SK-N-SH (cell line): Measurements from ENCODE around the gene NBPF4.
"Not testable (repeated sequence)": the region's sequence is repeated elsewhere in the genome, so short reads cannot be mapped to it uniquely, and the experiment has no call there.

ENCODE experiments used
- EP300 ChIP-seq, 2 experiments: IDR thresholded peaks; 2 replicates each; pipeline versions ENCODE4 v1.4.0 to v1.6.1; 2012; ENCODE audit warnings: borderline replicate concordance in 1 of 2, low read depth in 1 of 2, low read length in 1 of 2
- EZH2phosphoT487 ChIP-seq: fragments of 200-600 bp; sonication (generic); IDR thresholded peaks from 2 replicates; pipeline ENCODE4 v1.6.1; 2017; ENCODE audit warnings: low read depth, mixed run types, mild to moderate bottlenecking, antibody characterized with exemption, moderate library complexity, borderline replicate concordance
- FOXJ3 ChIP-seq: sonication (generic); formaldehyde crosslinking; IDR thresholded peaks from 2 replicates; pipeline ENCODE4 v1.5.1; 2020; ENCODE audit warnings: mild to moderate bottlenecking, missing genetic modification reagents
- FOXM1 ChIP-seq: IDR thresholded peaks from 2 replicates; pipeline ENCODE4 v1.4.0; 2012; ENCODE audit warnings: low read depth, mild to moderate bottlenecking
- GABPA ChIP-seq: IDR thresholded peaks from 2 replicates; pipeline ENCODE4 v1.4.0; 2012; ENCODE audit warnings: low read depth, mild to moderate bottlenecking
- TAF1 ChIP-seq: IDR thresholded peaks from 2 replicates; pipeline ENCODE4 v1.6.1; 2012; ENCODE audit warnings: low read depth, mild to moderate bottlenecking, low read length, moderate library complexity, borderline replicate concordance
- YY1 ChIP-seq: IDR thresholded peaks from 2 replicates; pipeline ENCODE4 v1.4.0; 2012; ENCODE audit warnings: low read depth, mild to moderate bottlenecking
- TF ChIP-seq, protein P1 (sequence below): fragments of 200-600 bp; sonication (generic); IDR thresholded peaks from 2 replicates; pipeline ENCODE4 v1.6.1; 2017; ENCODE audit warnings: antibody characterized with exemption, mild to moderate bottlenecking, moderate library complexity

- TF ChIP-seq TAF1; FOXJ3 (CRISPR knock-in tag); FOXM1; GABPA; EZH2phosphoT487; EP300 (IDR thresholded peaks at IDR 0.05; ENCODE audit: borderline replicate concordance in 1 of 2, low read depth in 1 of 2, low read length in 1 of 2); YY1: not testable (repeated sequence)
- TF ChIP-seq, protein P1, sequence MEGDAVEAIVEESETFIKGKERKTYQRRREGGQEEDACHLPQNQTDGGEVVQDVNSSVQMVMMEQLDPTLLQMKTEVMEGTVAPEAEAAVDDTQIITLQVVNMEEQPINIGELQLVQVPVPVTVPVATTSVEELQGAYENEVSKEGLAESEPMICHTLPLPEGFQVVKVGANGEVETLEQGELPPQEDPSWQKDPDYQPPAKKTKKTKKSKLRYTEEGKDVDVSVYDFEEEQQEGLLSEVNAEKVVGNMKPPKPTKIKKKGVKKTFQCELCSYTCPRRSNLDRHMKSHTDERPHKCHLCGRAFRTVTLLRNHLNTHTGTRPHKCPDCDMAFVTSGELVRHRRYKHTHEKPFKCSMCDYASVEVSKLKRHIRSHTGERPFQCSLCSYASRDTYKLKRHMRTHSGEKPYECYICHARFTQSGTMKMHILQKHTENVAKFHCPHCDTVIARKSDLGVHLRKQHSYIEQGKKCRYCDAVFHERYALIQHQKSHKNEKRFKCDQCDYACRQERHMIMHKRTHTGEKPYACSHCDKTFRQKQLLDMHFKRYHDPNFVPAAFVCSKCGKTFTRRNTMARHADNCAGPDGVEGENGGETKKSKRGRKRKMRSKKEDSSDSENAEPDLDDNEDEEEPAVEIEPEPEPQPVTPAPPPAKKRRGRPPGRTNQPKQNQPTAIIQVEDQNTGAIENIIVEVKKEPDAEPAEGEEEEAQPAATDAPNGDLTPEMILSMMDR = not testable (repeated sequence)
These were observed 11.7 kb downstream of the NBPF4 start for GRCh38 chr1:108232183-108232582.
